ENCODE measurements around the gene C15orf61.

The C15orf61 gene

GRCh38 chr15:67521029-67521782, at the start of gene C15orf61:
C15orf61 (plus strand) TSS chr15:67521131; CDS start chr15:67521249, 118 bp downstream.
- peak; percentile 55 to 77 (median 67) for DNase-seq (ENCODE audit: low read depth in 2 of 3, low spot score in 2 of 3)

GRCh38 chr15:67472957-67473356, 48.0 kb upstream of the C15orf61 start:
- no peak for DNase-seq (ENCODE audit: low read depth in 2 of 3, low spot score in 2 of 3)

- DNase-seq (ENCODE audit: low read depth in 2 of 3, low spot score in 2 of 3), result no peak
Measured at GRCh38 chr15:67474405-67475110, 46.4 kb upstream of the C15orf61 start.

- no peak for DNase-seq (ENCODE audit: low read depth in 2 of 3, low spot score in 2 of 3)
Measured at GRCh38 chr15:67479781-67480505, 41.0 kb upstream of the C15orf61 start.

- no peak for DNase-seq (ENCODE audit: low read depth in 2 of 3, low spot score in 2 of 3)
Measured at GRCh38 chr15:67480741-67481140, 40.2 kb upstream of the C15orf61 start.

- DNase-seq (ENCODE audit: low read depth in 2 of 3, low spot score in 2 of 3), result no peak
Measured at GRCh38 chr15:67481680-67482079, 39.3 kb upstream of the C15orf61 start.

GRCh38 chr15:67495585-67495984, 25.3 kb upstream of the C15orf61 start:
- DNase-seq (ENCODE audit: low read depth in 2 of 3, low spot score in 2 of 3), result no peak

GRCh38 chr15:67501177-67501835, 19.6 kb upstream of the C15orf61 start:
- DNase-seq (ENCODE audit: low read depth in 2 of 3, low spot score in 2 of 3), result no peak

GRCh38 chr15:67501836-67502461, 19.0 kb upstream of the C15orf61 start:
- DNase-seq (ENCODE audit: low read depth in 2 of 3, low spot score in 2 of 3), result no peak

- no peak for DNase-seq (ENCODE audit: low read depth in 2 of 3, low spot score in 2 of 3)
Measured at GRCh38 chr15:67504056-67504455, 16.9 kb upstream of the C15orf61 start.

GRCh38 chr15:67504796-67505195, 16.1 kb upstream of the C15orf61 start:
- no peak for DNase-seq (ENCODE audit: low read depth in 2 of 3, low spot score in 2 of 3)

GRCh38 chr15:67505675-67506572, 15.0 kb upstream of the C15orf61 start:
- no peak for DNase-seq (ENCODE audit: low read depth in 2 of 3, low spot score in 2 of 3)

GRCh38 chr15:67506775-67507747, 13.9 kb upstream of the C15orf61 start:
- DNase-seq (ENCODE audit: low read depth in 2 of 3, low spot score in 2 of 3), result no peak

- no peak for DNase-seq (ENCODE audit: low read depth in 2 of 3, low spot score in 2 of 3)
Measured at GRCh38 chr15:67508407-67508806, 12.5 kb upstream of the C15orf61 start.

GRCh38 chr15:67509918-67510317, 11.0 kb upstream of the C15orf61 start:
- no peak for DNase-seq (ENCODE audit: low read depth in 2 of 3, low spot score in 2 of 3)

GRCh38 chr15:67510597-67511190, 10.2 kb upstream of the C15orf61 start:
- DNase-seq (ENCODE audit: low read depth in 2 of 3, low spot score in 2 of 3), result no peak

- DNase-seq (ENCODE audit: low read depth in 2 of 3, low spot score in 2 of 3), result no peak
Measured at GRCh38 chr15:67511606-67512005, 9.3 kb upstream of the C15orf61 start.

- DNase-seq (ENCODE audit: low read depth in 2 of 3, low spot score in 2 of 3), result no peak
Measured at GRCh38 chr15:67512140-67512539, 8.8 kb upstream of the C15orf61 start.

Measured in activated CD8-positive, alpha-beta memory T cell treated with anti-CD3 and anti-CD28 coated beads for 48 hours (primary cell).